ENCODE data around the gene FBXO15. TPM values are rescaled to one million over a fixed set of nuclear protein-coding genes. Genes with fewer than 3 reads are reported as not detected.

Gene FBXO15
- total RNA-seq, 2 experiments from 2014 or later = 0.54 to 2.1 TPM

DNA sequence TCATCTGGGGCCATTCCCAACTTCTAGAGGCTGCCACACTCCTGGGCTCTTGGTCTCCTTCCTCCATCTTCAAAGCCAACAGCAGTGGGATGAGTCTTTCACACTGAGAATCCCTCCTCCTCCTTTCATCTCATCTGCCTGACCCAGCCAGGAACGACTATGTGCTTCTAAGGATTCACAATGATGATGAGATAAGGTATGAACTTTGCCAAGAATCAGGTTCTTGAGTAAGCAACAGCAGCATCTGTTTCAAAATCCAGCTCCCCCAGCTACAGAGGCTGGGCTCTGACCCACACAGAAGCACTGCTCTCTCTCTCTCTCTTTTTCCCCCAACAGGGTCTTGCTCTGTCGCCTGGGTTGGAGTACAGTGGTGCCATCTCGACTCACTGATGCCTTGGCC, 47.1 kb upstream of the FBXO15 start:
- intact Hi-C loops (cut with micrococcal nuclease; ENCODE audit: unreplicated experiment) = no loop called here
- H3K79me2 ChIP-seq (ENCODE audit: insufficient read depth, low read depth, low read length) = no peaks in the 10 kb centered on the region
- H3K27ac ChIP-seq (ENCODE audit: low read depth, low read length, poor library complexity, severe bottlenecking) = no peak overlapping the region
- peaks cover 14% of the 10 kb centered on the region for H3K4me1 ChIP-seq (ENCODE audit: insufficient read depth, low read length, poor library complexity, severe bottlenecking)
- no peaks in the 10 kb centered on the region for H3K36me3 ChIP-seq (ENCODE audit: insufficient read depth, low read length)
- no peaks in the 10 kb centered on the region for H3K9me3 ChIP-seq (ENCODE audit: low read length)
- H4K20me1 ChIP-seq (ENCODE audit: insufficient read depth, low read length) = no peaks in the 10 kb centered on the region
- no TSS peak for BruUV-seq (replicated peaks)
- no peak for DNase-seq (ENCODE audit: low spot score)
- H2AFZ ChIP-seq (ENCODE audit: low read length) = no peak overlapping the region
- ChIA-PET POLR2A (interaction anchor here (0.7 kb wide), 1 partner anchor 223 kb away, joined by 3 read pairs; no protein-coding TSS in a partner anchor), CTCF (ENCODE audit: unreplicated experiment) (interaction anchor here (0.6 kb wide), 1 partner anchor 42 kb away, joined by 3 read pairs; no protein-coding TSS in a partner anchor)
- TF ChIP-seq CTCF (conservative IDR thresholded peaks at IDR 0.05; ENCODE audit: low read length) (no peak), EZH2phosphoT487 (IDR thresholded peaks at IDR 0.05; ENCODE audit: borderline replicate concordance, low read depth, low read length) (no peak)
- no peak overlapping the region for H3K4me3 ChIP-seq (ENCODE audit: low read depth, low read length, poor library complexity, severe bottlenecking)
- no peak overlapping the region for H3K4me2 ChIP-seq (ENCODE audit: low read length)
- H3K9me2 ChIP-seq (ENCODE audit: insufficient read depth, low read length) = no peaks in the 10 kb centered on the region

GRCh38 chr18:74191577-74191976, 43.9 kb upstream of the FBXO15 start:
- Histone ChIP-seq H3K4me2 (ENCODE audit: low read length) (no peak overlapping the region), H3K27ac (ENCODE audit: low read depth, low read length, poor library complexity, severe bottlenecking) (no peak overlapping the region), H3K4me1 (ENCODE audit: insufficient read depth, low read length, poor library complexity, severe bottlenecking) (no peaks in the 10 kb centered on the region), H3K4me3 (ENCODE audit: low read depth, low read length, poor library complexity, severe bottlenecking) (no peak overlapping the region), H3K9me2 (ENCODE audit: insufficient read depth, low read length) (no peaks in the 10 kb centered on the region), H3K36me3 (ENCODE audit: insufficient read depth, low read length) (no peaks in the 10 kb centered on the region), H3K9me3 (ENCODE audit: low read length) (no peaks in the 10 kb centered on the region), H3K79me2 (ENCODE audit: insufficient read depth, low read depth, low read length) (no peaks in the 10 kb centered on the region), H4K20me1 (ENCODE audit: insufficient read depth, low read length) (no peaks in the 10 kb centered on the region), H2AFZ (ENCODE audit: low read length) (no peak overlapping the region)
- no peak for DNase-seq (ENCODE audit: low spot score)
- BruUV-seq (replicated peaks) = no TSS peak
- TF ChIP-seq EZH2phosphoT487 (IDR thresholded peaks at IDR 0.05; ENCODE audit: borderline replicate concordance, low read depth, low read length) = no peak
- TF ChIP-seq CTCF (conservative IDR thresholded peaks at IDR 0.05; ENCODE audit: low read length) = no peak
- POLR2A ChIA-PET = no interaction called here
- CTCF ChIA-PET (ENCODE audit: unreplicated experiment) = interaction anchor here (0.6 kb wide), 1 partner anchor 19 kb away, joined by 3 read pairs; no protein-coding TSS in a partner anchor
- intact Hi-C loops (cut with micrococcal nuclease; ENCODE audit: unreplicated experiment) = no loop called here

- no peak for TF ChIP-seq CTCF (conservative IDR thresholded peaks at IDR 0.05; ENCODE audit: low read length)
- no peak for TF ChIP-seq EZH2phosphoT487 (IDR thresholded peaks at IDR 0.05; ENCODE audit: borderline replicate concordance, low read depth, low read length)
- Histone ChIP-seq H3K9me3 (ENCODE audit: low read length) (no peaks in the 10 kb centered on the region), H3K36me3 (ENCODE audit: insufficient read depth, low read length) (no peaks in the 10 kb centered on the region), H3K4me3 (ENCODE audit: low read depth, low read length, poor library complexity, severe bottlenecking) (no peak overlapping the region), H3K4me1 (ENCODE audit: insufficient read depth, low read length, poor library complexity, severe bottlenecking) (no peaks in the 10 kb centered on the region), H2AFZ (ENCODE audit: low read length) (no peak overlapping the region), H3K79me2 (ENCODE audit: insufficient read depth, low read depth, low read length) (no peaks in the 10 kb centered on the region), H3K4me2 (ENCODE audit: low read length) (no peak overlapping the region), H4K20me1 (ENCODE audit: insufficient read depth, low read length) (no peaks in the 10 kb centered on the region), H3K9me2 (ENCODE audit: insufficient read depth, low read length) (no peaks in the 10 kb centered on the region), H3K27ac (ENCODE audit: low read depth, low read length, poor library complexity, severe bottlenecking) (no peak overlapping the region)
- ChIA-PET CTCF (ENCODE audit: unreplicated experiment) (no interaction called here), POLR2A (no interaction called here)
- intact Hi-C loops (cut with micrococcal nuclease; ENCODE audit: unreplicated experiment) = no loop called here
- no TSS peak for BruUV-seq (replicated peaks)
- no peak for DNase-seq (ENCODE audit: low spot score)
Observed at GRCh38 chr18:74190086-74190485, 42.5 kb upstream of the FBXO15 start.
